ENCODE measurements around the gene FBXO40. TPM values are rescaled to one million over a fixed set of nuclear protein-coding genes. Genes with fewer than 3 reads are reported as not detected.

Gene FBXO40
- total and polyA plus RNA-seq, 2 of the 8 experiments (the other 6 are each of a cell fraction or from before 2014, with no cell fraction given): 0.03 TPM; not detected in 1

- Histone ChIP-seq H2BK15ac (ENCODE audit: low read length) (no peak overlapping the region), H3K14ac (ENCODE audit: insufficient read length) (no peak overlapping the region), H3K9me3 (ENCODE audit: insufficient read depth in 2 of 2, low read depth in 1 of 2, low read length in 1 of 2) (no peaks in the 10 kb centered on the region), H3K23me2 (ENCODE audit: low read depth, low read length) (no peaks in the 10 kb centered on the region), H2AFZ (ENCODE audit: low read length) (no peak overlapping the region), H4K8ac (ENCODE audit: extremely low read depth, insufficient read depth, low read length) (no peak overlapping the region), H2BK12ac (ENCODE audit: low read depth, low read length) (no peak overlapping the region), H3K18ac (ENCODE audit: extremely low read depth, low read length) (no peak overlapping the region), H2BK5ac (ENCODE audit: low read depth, low read length) (no peak overlapping the region), H3K4me1 (replicated peaks in 1 of 4; ENCODE audit: control insufficient read depth in 3 of 4, insufficient read depth in 4 of 4, low read length in 3 of 4) (no peaks in the 10 kb centered on the region), H2BK20ac (ENCODE audit: low read length) (no peak overlapping the region), H3K23ac (ENCODE audit: insufficient read length) (no peak overlapping the region), H4K91ac (replicated peaks; ENCODE audit: insufficient read length, low read length) (no peak overlapping the region), H3K9ac (replicated peaks in 1 of 4; ENCODE audit: extremely low read depth in 1 of 4, low read depth in 3 of 4, low read length in 3 of 4) (no peak overlapping the region), H2BK120ac (replicated peaks; ENCODE audit: low read depth, low read length) (no peak overlapping the region), H3K79me1 (ENCODE audit: low read depth, low read length) (no peaks in the 10 kb centered on the region), H3K27me3 (replicated peaks in 1 of 4; ENCODE audit: control insufficient read depth in 3 of 4, extremely low read depth in 1 of 4, insufficient read depth in 3 of 4, low read length in 3 of 4) (no peaks in the 10 kb centered on the region), H3K4me2 (ENCODE audit: insufficient read depth in 1 of 2, low read depth in 2 of 2, low read length in 2 of 2) (no peak overlapping the region), H3K36me3 (ENCODE audit: control insufficient read depth in 2 of 4, insufficient read depth in 4 of 4, low read length in 3 of 4) (no peaks in the 10 kb centered on the region), H4K5ac (ENCODE audit: insufficient read length, low read depth, low read length) (no peak overlapping the region), H2AK5ac (ENCODE audit: low read depth, low read length) (no peak overlapping the region), H3K4ac (replicated peaks; ENCODE audit: insufficient read length, low read depth, low read length) (no peak overlapping the region), H3K79me2 (ENCODE audit: control insufficient read depth in 1 of 2, insufficient read depth in 2 of 2, low read length in 2 of 2) (no peaks in the 10 kb centered on the region), H3K27ac (ENCODE audit: low read depth, low read length) (no peak overlapping the region), H4K20me1 (replicated peaks in 1 of 2; ENCODE audit: control insufficient read depth in 1 of 2, insufficient read depth in 2 of 2, low read length in 2 of 2) (no peaks in the 10 kb centered on the region), H3K4me3 (ENCODE audit: extremely low read depth in 1 of 4, insufficient read depth in 2 of 4, low read depth in 3 of 4, low read length in 4 of 4) (no peak overlapping the region), H3K56ac (replicated peaks; ENCODE audit: insufficient read length, low read depth, low read length) (no peak overlapping the region)
- FAIRE-seq: no peak
- DNase-seq (ENCODE audit: low read depth in 1 of 2, low spot score in 2 of 2): no peak
- POLR2A ChIA-PET (ENCODE audit: partially characterized antibody): interaction anchor here (1.3 kb wide), 1 partner anchor 9 kb away, joined by 4 read pairs; the partner anchor contains the start of gene HCLS1
- peak; percentile 54; the same call in 1 of the 2 replicates for TF ChIP-seq MAFK (IDR thresholded peaks at IDR 0.05; ENCODE audit: low read depth, low read length)
- TF ChIP-seq BACH1 (IDR thresholded peaks at IDR 0.05; ENCODE audit: low read length): peak; percentile 61; the same call in 1 of the 2 replicates
- TF ChIP-seq CBX8 (IDR thresholded peaks at IDR 0.05; ENCODE audit: borderline replicate concordance, low read depth, low read length): no peak
- CTCF ChIA-PET (ENCODE audit: partially characterized antibody): interaction anchor here (1.2 kb wide), 1 partner anchor 105 kb away, joined by 4 read pairs; no protein-coding TSS in a partner anchor
These were observed 58.5 kb downstream of the FBXO40 start for GRCh38 chr3:121651684-121652083.
